C4-2B (cell line): ENCODE measurements around the gene GSK3B.

Experiments used
- H3K27ac ChIP-seq: fragments of 450-650 bp; 2 replicates; pipeline ENCODE4 v1.5.1; 2017
- CTCF ChIP-seq: fragments of 450-650 bp; conservative IDR thresholded peaks from 2 replicates; pipeline ENCODE4 v1.5.1; 2017; ENCODE audit warnings: mild to moderate bottlenecking
- ZFX ChIP-seq: fragments of 450-650 bp; IDR thresholded peaks from 2 replicates; pipeline ENCODE4 v1.6.1; 2017

The GSK3B gene

GRCh38 chr3:119800844-119801243, 293.4 kb downstream of the GSK3B start:
- H3K27ac ChIP-seq = no peak overlapping the region
- TF ChIP-seq ZFX = no peak
- TF ChIP-seq CTCF = no peak

- TF ChIP-seq CTCF = no peak
- no peak for TF ChIP-seq ZFX
- no peak overlapping the region for H3K27ac ChIP-seq
Measured at GRCh38 chr3:119796785-119797184, 297.5 kb downstream of the GSK3B start.

GRCh38 chr3:119796368-119796767, 297.9 kb downstream of the GSK3B start:
- no peak overlapping the region for H3K27ac ChIP-seq
- no peak for TF ChIP-seq CTCF
- TF ChIP-seq ZFX = no peak

GRCh38 chr3:119795849-119796248, 298.4 kb downstream of the GSK3B start:
- no peak overlapping the region for H3K27ac ChIP-seq
- TF ChIP-seq CTCF (no peak), ZFX (no peak)

GRCh38 chr3:119794971-119795612, 299.2 kb downstream of the GSK3B start:
- no peak overlapping the region for H3K27ac ChIP-seq
- TF ChIP-seq ZFX = no peak
- TF ChIP-seq CTCF = no peak

GRCh38 chr3:119794401-119794800, 299.8 kb downstream of the GSK3B start:
- H3K27ac ChIP-seq = no peak overlapping the region
- no peak for TF ChIP-seq ZFX
- no peak for TF ChIP-seq CTCF

GRCh38 chr3:119792270-119792669, 302.0 kb downstream of the GSK3B start:
- TF ChIP-seq CTCF (no peak), ZFX (no peak)
- H3K27ac ChIP-seq = no peak overlapping the region
